Smooth muscle cell (in vitro differentiated cells): ENCODE measurements around the gene CHD2. TPM values are rescaled to one million over a fixed set of nuclear protein-coding genes. Genes with fewer than 3 reads are reported as not detected.
"Not testable (repeated sequence)": the region's sequence is repeated elsewhere in the genome, so short reads cannot be mapped to it uniquely, and the experiment has no call there.

Source experiments
- DNase-seq: peaks from one replicate; lab custom pipeline; 2025; ENCODE audit not compliant: unreplicated experiment; lab: John Stamatoyannopoulos, UW
- H2AFZ ChIP-seq: fragments of 200-600 bp; sonication (generic); 2 replicates; pipeline ENCODE4 v1.6.0; 2016; ENCODE audit warnings: antibody characterized with exemption, low read depth, mild to moderate bottlenecking
- H3F3A ChIP-seq: fragments of 200-600 bp; sonication (generic); 2 replicates; pipeline ENCODE4 v1.6.0; 2017; ENCODE audit warnings: antibody characterized with exemption, low read depth
- H3K27ac ChIP-seq: fragments of 200-600 bp; sonication (generic); 2 replicates; pipeline ENCODE4 v1.5.1; 2016; ENCODE audit warnings: low read depth, mild to moderate bottlenecking
- H3K27me3 ChIP-seq: fragments of 200-600 bp; sonication (generic); 2 replicates; pipeline ENCODE4 v1.6.1; 2016; ENCODE audit warnings: low read depth, mild to moderate bottlenecking
- H3K36me3 ChIP-seq: fragments of 200-600 bp; sonication (generic); 2 replicates; pipeline ENCODE4 v1.5.1; 2016; ENCODE audit warnings: low read depth
- H3K4me1 ChIP-seq: fragments of 200-600 bp; sonication (generic); 2 replicates; pipeline ENCODE4 v1.5.1; 2016; ENCODE audit warnings: low read depth
- H3K4me2 ChIP-seq: fragments of 200-600 bp; sonication (generic); 2 replicates; pipeline ENCODE4 v1.6.0; 2016; ENCODE audit warnings: mild to moderate bottlenecking
- H3K4me3 ChIP-seq: fragments of 200-600 bp; sonication (generic); 2 replicates; pipeline ENCODE4 v1.5.1; 2016; ENCODE audit warnings: mild to moderate bottlenecking
- H3K79me2 ChIP-seq: fragments of 200-600 bp; sonication (generic); 2 replicates; pipeline ENCODE4 v1.6.0; 2016; ENCODE audit warnings: low read depth, mild to moderate bottlenecking
- H3K9ac ChIP-seq: fragments of 200-600 bp; sonication (generic); 2 replicates; pipeline ENCODE4 v1.6.0; 2016; ENCODE audit warnings: low read depth
- H3K9me3 ChIP-seq: fragments of 200-600 bp; sonication (generic); replicated peaks from 2 replicates; pipeline ENCODE4 v1.5.1; 2016; ENCODE audit warnings: low read depth
- H4K20me1 ChIP-seq: fragments of 200-600 bp; sonication (generic); 2 replicates; pipeline ENCODE4 v1.6.0; 2016; ENCODE audit warnings: low read depth
- CTCF ChIP-seq: fragments of 200-600 bp; sonication (generic); IDR thresholded peaks from 2 replicates; pipeline ENCODE4 v1.5.1; 2017; ENCODE audit warnings: borderline replicate concordance, mild to moderate bottlenecking, antibody characterized with exemption; ENCODE audit not compliant: insufficient read depth, poor library complexity, severe bottlenecking
- WGBS: methylation state at CpG from one replicate; pipeline ENCODE4 v1.1.7; 2016; ENCODE audit warnings: low lambda C conversion rate; 5-methylcytosine and 5-hydroxymethylcytosine counted together
- polyA plus RNA-seq: library from polyadenylated mRNA; unstranded; fragments of >200 nt; fragmentation: Nextera tagmentation; extraction: Ambion mirVana; gene quantifications from 2 replicates; pipeline ENCODE4 v1.2.1, GENCODE V29; 2016
- total RNA-seq: library from RNA; depleted of rRNA; stranded (reverse); fragments of >200 nt; gene quantifications from 2 replicates; pipeline ENCODE4 v1.2.3, GENCODE V29; 2014

The CHD2 gene
- total and polyA plus RNA-seq, 2 experiments from 2014 or later, result 64.4 to 99.2 TPM

- WGBS, result 87% methylated on average over 1 of the region's 1 CpG
Observed at GRCh38 chr15:92864127-92864814, 35.9 kb upstream of the CHD2 start.

DNA sequence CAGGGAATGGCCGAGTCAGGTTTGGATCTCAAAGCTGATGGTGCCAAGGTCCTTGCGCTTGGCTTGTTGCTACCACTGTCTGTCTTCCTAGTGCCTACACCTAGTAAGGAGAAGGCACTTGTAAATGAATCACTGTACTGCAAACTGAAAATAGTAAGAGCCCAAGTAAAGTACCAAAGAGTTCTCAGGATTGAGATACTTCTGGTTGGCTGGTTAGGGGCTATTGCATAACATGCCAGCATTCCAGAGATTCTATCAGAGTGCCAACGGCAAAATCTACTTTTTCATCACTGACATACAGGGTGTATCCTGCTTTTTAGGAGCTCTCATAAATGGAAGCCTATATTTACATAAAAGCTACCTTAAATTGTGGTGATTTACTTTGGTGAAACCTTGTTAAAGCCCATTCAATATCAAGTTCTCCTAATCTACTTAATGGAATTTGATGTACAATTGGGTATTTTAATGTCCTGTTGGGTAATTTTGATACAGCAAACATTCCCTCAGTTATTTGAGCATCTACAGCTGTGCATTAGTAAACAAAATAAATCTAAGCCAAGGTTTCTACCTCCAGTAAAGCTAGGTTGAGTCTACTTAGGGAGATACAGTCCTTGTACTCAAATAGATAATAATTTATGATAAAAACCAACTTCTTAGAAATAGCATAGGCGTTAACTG is 30.7 kb upstream of the CHD2 start:
- Histone ChIP-seq H3K79me2 (no peaks in the 10 kb centered on the region), H3K27me3 (no peaks in the 10 kb centered on the region), H3K4me2 (no peak overlapping the region), H3K9ac (no peak overlapping the region), H3F3A (no peaks in the 10 kb centered on the region), H3K36me3 (no peaks in the 10 kb centered on the region), H3K4me3 (no peak overlapping the region), H2AFZ (no peak overlapping the region), H3K27ac (no peak overlapping the region), H4K20me1 (no peaks in the 10 kb centered on the region), H3K4me1 (no peaks in the 10 kb centered on the region), H3K9me3 (no peaks in the 10 kb centered on the region)
- WGBS, result 71% methylated on average over 4 of the region's 4 CpGs
- no peak for TF ChIP-seq CTCF
- DNase-seq, result no peak

More at GRCh38 chr15:92864127-92864814, 35.9 kb upstream of the CHD2 start:
- Histone ChIP-seq H3K4me2 (no peak overlapping the region), H3F3A (no peaks in the 10 kb centered on the region), H3K9me3 (no peaks in the 10 kb centered on the region), H3K9ac (no peak overlapping the region), H2AFZ (no peak overlapping the region), H3K36me3 (no peaks in the 10 kb centered on the region), H3K4me1 (no peaks in the 10 kb centered on the region), H3K27ac (no peak overlapping the region), H3K79me2 (no peaks in the 10 kb centered on the region), H3K4me3 (no peak overlapping the region), H4K20me1 (no peaks in the 10 kb centered on the region), H3K27me3 (no peaks in the 10 kb centered on the region)
- no peak for DNase-seq
- TF ChIP-seq CTCF, result no peak

- no peaks in the 10 kb centered on the region for H4K20me1 ChIP-seq
- no peaks in the 10 kb centered on the region for H3K36me3 ChIP-seq
- H2AFZ ChIP-seq, result no peak overlapping the region
- H3K4me2 ChIP-seq, result no peak overlapping the region
- no peaks in the 10 kb centered on the region for H3K79me2 ChIP-seq
- 72% methylated on average over 9 of the region's 9 CpGs for WGBS
- H3K27me3 ChIP-seq, result no peaks in the 10 kb centered on the region
- H3K4me1 ChIP-seq, result no peaks in the 10 kb centered on the region
- H3K4me3 ChIP-seq, result no peak overlapping the region
- no peak for TF ChIP-seq CTCF
- H3K9me3 ChIP-seq, result no peaks in the 10 kb centered on the region
- DNase-seq, result no peak
- no peaks in the 10 kb centered on the region for H3F3A ChIP-seq
- no peak overlapping the region for H3K9ac ChIP-seq
- H3K27ac ChIP-seq, result no peak overlapping the region
Observed at GRCh38 chr15:92870010-92870591, 30.0 kb upstream of the CHD2 start.

- H3K27me3 ChIP-seq, H2AFZ ChIP-seq, H3K79me2 ChIP-seq, H3F3A ChIP-seq, H3K4me2 ChIP-seq, H3K9me3 ChIP-seq, H3K4me3 ChIP-seq, H3K27ac ChIP-seq, H3K36me3 ChIP-seq, H3K4me1 ChIP-seq, H3K9ac ChIP-seq, H4K20me1 ChIP-seq, DNase-seq: not testable (repeated sequence)
- 95% methylated on average over 6 of the region's 6 CpGs for WGBS
Observed at GRCh38 chr15:92872967-92873366, 27.2 kb upstream of the CHD2 start.
